GM23338 (cell line): ENCODE results near the gene MPHOSPH9. TPM values are rescaled to one million over a fixed set of nuclear protein-coding genes. Genes with fewer than 3 reads are reported as not detected.

ENCODE experiments used
- ATAC-seq: fragments of 200-7000 bp; cut with Tn5 transposase; 3 replicates; pipeline ENCODE4 v1.9.1; 2020
- DNase-seq: peaks from one replicate; pipeline ENCODE4 v3.0.0-alpha.2; 2015; ENCODE audit warnings: low spot score
- H2AFZ ChIP-seq: fragments of 200-600 bp; sonication (generic); 2 replicates; pipeline ENCODE4 v1.8.0; 2016; ENCODE audit warnings: antibody characterized with exemption, mild to moderate bottlenecking, moderate library complexity
- H3F3A ChIP-seq: fragments of 200-600 bp; sonication (generic); replicated peaks from 2 replicates; pipeline ENCODE4 v1.8.0; 2017; ENCODE audit warnings: antibody characterized with exemption, mixed run types, low read depth
- H3K27ac ChIP-seq: fragments of 200-600 bp; sonication (generic); 2 replicates; pipeline ENCODE4 v1.6.1; 2016; ENCODE audit warnings: low read depth
- H3K27me3 ChIP-seq: fragments of 200-600 bp; sonication (generic); 2 replicates; pipeline ENCODE4 v1.8.0; 2016; ENCODE audit warnings: mild to moderate bottlenecking, mixed run types, moderate library complexity; ENCODE audit not compliant: insufficient read depth
- H3K36me3 ChIP-seq: fragments of 200-600 bp; sonication (generic); 2 replicates; pipeline ENCODE4 v1.8.0; 2016; ENCODE audit warnings: mild to moderate bottlenecking; ENCODE audit not compliant: insufficient read depth
- H3K4me1 ChIP-seq: fragments of 200-600 bp; sonication (generic); 2 replicates; pipeline ENCODE4 v1.8.0; 2016; ENCODE audit warnings: mild to moderate bottlenecking, moderate library complexity; ENCODE audit not compliant: insufficient read depth
- H3K4me2 ChIP-seq: fragments of 200-600 bp; sonication (generic); 2 replicates; pipeline ENCODE4 v1.7.1; 2017; ENCODE audit warnings: mixed run types
- H3K4me3 ChIP-seq: fragments of 200-600 bp; sonication (generic); 2 replicates; pipeline ENCODE4 v1.6.1; 2016; ENCODE audit warnings: mixed run types
- H3K79me2 ChIP-seq: fragments of 200-600 bp; sonication (generic); replicated peaks from 2 replicates; pipeline ENCODE4 v1.8.0; 2017; ENCODE audit warnings: mild to moderate bottlenecking; ENCODE audit not compliant: insufficient read depth
- H3K9me2 ChIP-seq: fragments of 200-600 bp; sonication (generic); 2 replicates; pipeline ENCODE4 v1.8.0; 2017; ENCODE audit not compliant: insufficient read depth
- H4K20me1 ChIP-seq: fragments of 200-600 bp; sonication (generic); replicated peaks from 2 replicates; pipeline ENCODE4 v1.8.0; 2017; ENCODE audit warnings: mild to moderate bottlenecking; ENCODE audit not compliant: insufficient read depth
- H3K27ac Mint-ChIP-seq: 2 replicates; pipeline ENCODE4 v1.8.0; 2020; ENCODE audit warnings: inconsistent platforms, mild to moderate bottlenecking, moderate library complexity, mixed read lengths
- H3K27me3 Mint-ChIP-seq: 3 replicates; pipeline ENCODE4 v1.8.0; 2022; ENCODE audit warnings: low read depth, mild to moderate bottlenecking, moderate library complexity, mixed read lengths, inconsistent platforms; ENCODE audit not compliant: insufficient read depth, poor library complexity
- H3K36me3 Mint-ChIP-seq: 3 replicates; pipeline ENCODE4 v1.8.0; 2021; ENCODE audit warnings: low read depth, mild to moderate bottlenecking, inconsistent platforms, moderate library complexity, mixed read lengths
- H3K4me1 Mint-ChIP-seq: 3 replicates; pipeline ENCODE4 v1.8.0; 2020; ENCODE audit warnings: mild to moderate bottlenecking, inconsistent platforms, mixed read lengths
- H3K4me3 Mint-ChIP-seq: 3 replicates; pipeline ENCODE4 v1.8.0; 2021; ENCODE audit warnings: moderate library complexity, mild to moderate bottlenecking, inconsistent platforms, mixed read lengths
- H3K9me3 Mint-ChIP-seq: 3 replicates; pipeline ENCODE4 v1.8.0; 2020; ENCODE audit warnings: moderate library complexity, mild to moderate bottlenecking, inconsistent platforms, mixed read lengths
- EZH2 ChIP-seq: fragments of 200-600 bp; sonication (generic); IDR thresholded peaks from one replicate; pipeline ENCODE4 v1.8.0; 2017; ENCODE audit warnings: antibody characterized with exemption, mild to moderate bottlenecking, low read depth; ENCODE audit not compliant: unreplicated experiment
- EZH2phosphoT487 ChIP-seq: fragments of 200-600 bp; sonication (generic); IDR thresholded peaks from one replicate; pipeline ENCODE4 v1.8.1; 2018; ENCODE audit warnings: antibody characterized with exemption; ENCODE audit not compliant: unreplicated experiment
- NANOG ChIP-seq: IDR thresholded peaks from 2 replicates; pipeline ENCODE4 v1.6.1; 2016; ENCODE audit warnings: antibody characterized with exemption, borderline replicate concordance
- POLR2AphosphoS5 ChIP-seq: IDR thresholded peaks from 2 replicates; pipeline ENCODE4 v1.6.1; 2016; ENCODE audit warnings: antibody characterized with exemption, low read depth
- STAT1 ChIP-seq: IDR thresholded peaks from one replicate; pipeline ENCODE4 v1.6.1; 2016; ENCODE audit warnings: antibody characterized with exemption; ENCODE audit not compliant: unreplicated experiment
- ZNF114 ChIP-seq: fragments of 250-450 bp; sonication (Bioruptor Pico); IDR thresholded peaks from 2 replicates; pipeline ENCODE4 v1.5.0; 2020; ENCODE audit warnings: mild to moderate bottlenecking, moderate library complexity
- polyA plus RNA-seq: library from polyadenylated mRNA; unstranded; fragments of >200 nt; fragmentation: Nextera tagmentation; extraction: Ambion mirVana; gene quantifications from 2 replicates; pipeline ENCODE4 v1.2.1, GENCODE V29; 2016
- total RNA-seq: library from RNA; depleted of rRNA; stranded (reverse); fragments of >200 nt; shearing (Covaris generic); gene quantifications from 2 replicates; pipeline ENCODE4 v1.2.3, GENCODE V29; 2014
- TF ChIP-seq, protein P1 (sequence below): fragments of 250-450 bp; sonication (Bioruptor Pico); IDR thresholded peaks from 2 replicates; pipeline ENCODE4 v1.5.0; 2020; ENCODE audit warnings: mild to moderate bottlenecking, moderate library complexity
- TF ChIP-seq, protein P2 (sequence below): IDR thresholded peaks from 2 replicates; pipeline ENCODE4 v1.6.1; 2016; ENCODE audit warnings: antibody characterized with exemption
- TF ChIP-seq, protein P3 (sequence below): IDR thresholded peaks from one replicate; pipeline ENCODE4 v1.6.1; 2018; ENCODE audit warnings: antibody characterized with exemption; ENCODE audit not compliant: unreplicated experiment

MPHOSPH9 gene
- total and polyA plus RNA-seq, 2 experiments from 2014 or later = 30.5 to 77.9 TPM

DNA sequence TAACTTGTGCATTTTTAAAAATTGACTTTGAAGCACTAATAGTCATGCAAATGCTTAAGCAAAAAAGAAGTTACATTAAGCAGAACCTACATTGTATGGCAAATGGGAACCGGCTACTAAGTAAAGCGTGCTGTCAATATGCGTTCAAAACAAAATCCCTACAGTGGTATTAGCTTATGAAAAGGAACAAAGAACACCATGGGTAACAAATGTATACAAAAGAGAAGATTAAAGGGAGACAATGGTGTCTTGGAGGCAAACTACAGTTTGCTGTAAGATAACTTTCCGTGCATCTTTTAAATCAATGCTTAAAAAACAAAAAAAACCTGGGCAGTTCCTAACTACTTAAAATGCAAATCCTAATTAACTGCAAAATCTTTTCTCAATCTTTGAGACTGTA lies 28.3 kb upstream of the MPHOSPH9 start:
- TF ChIP-seq EZH2 = no peak
- TF ChIP-seq NANOG = no peak
- no peak for TF ChIP-seq ZNF114 (CRISPR knock-in tag)
- TF ChIP-seq, protein P1, sequence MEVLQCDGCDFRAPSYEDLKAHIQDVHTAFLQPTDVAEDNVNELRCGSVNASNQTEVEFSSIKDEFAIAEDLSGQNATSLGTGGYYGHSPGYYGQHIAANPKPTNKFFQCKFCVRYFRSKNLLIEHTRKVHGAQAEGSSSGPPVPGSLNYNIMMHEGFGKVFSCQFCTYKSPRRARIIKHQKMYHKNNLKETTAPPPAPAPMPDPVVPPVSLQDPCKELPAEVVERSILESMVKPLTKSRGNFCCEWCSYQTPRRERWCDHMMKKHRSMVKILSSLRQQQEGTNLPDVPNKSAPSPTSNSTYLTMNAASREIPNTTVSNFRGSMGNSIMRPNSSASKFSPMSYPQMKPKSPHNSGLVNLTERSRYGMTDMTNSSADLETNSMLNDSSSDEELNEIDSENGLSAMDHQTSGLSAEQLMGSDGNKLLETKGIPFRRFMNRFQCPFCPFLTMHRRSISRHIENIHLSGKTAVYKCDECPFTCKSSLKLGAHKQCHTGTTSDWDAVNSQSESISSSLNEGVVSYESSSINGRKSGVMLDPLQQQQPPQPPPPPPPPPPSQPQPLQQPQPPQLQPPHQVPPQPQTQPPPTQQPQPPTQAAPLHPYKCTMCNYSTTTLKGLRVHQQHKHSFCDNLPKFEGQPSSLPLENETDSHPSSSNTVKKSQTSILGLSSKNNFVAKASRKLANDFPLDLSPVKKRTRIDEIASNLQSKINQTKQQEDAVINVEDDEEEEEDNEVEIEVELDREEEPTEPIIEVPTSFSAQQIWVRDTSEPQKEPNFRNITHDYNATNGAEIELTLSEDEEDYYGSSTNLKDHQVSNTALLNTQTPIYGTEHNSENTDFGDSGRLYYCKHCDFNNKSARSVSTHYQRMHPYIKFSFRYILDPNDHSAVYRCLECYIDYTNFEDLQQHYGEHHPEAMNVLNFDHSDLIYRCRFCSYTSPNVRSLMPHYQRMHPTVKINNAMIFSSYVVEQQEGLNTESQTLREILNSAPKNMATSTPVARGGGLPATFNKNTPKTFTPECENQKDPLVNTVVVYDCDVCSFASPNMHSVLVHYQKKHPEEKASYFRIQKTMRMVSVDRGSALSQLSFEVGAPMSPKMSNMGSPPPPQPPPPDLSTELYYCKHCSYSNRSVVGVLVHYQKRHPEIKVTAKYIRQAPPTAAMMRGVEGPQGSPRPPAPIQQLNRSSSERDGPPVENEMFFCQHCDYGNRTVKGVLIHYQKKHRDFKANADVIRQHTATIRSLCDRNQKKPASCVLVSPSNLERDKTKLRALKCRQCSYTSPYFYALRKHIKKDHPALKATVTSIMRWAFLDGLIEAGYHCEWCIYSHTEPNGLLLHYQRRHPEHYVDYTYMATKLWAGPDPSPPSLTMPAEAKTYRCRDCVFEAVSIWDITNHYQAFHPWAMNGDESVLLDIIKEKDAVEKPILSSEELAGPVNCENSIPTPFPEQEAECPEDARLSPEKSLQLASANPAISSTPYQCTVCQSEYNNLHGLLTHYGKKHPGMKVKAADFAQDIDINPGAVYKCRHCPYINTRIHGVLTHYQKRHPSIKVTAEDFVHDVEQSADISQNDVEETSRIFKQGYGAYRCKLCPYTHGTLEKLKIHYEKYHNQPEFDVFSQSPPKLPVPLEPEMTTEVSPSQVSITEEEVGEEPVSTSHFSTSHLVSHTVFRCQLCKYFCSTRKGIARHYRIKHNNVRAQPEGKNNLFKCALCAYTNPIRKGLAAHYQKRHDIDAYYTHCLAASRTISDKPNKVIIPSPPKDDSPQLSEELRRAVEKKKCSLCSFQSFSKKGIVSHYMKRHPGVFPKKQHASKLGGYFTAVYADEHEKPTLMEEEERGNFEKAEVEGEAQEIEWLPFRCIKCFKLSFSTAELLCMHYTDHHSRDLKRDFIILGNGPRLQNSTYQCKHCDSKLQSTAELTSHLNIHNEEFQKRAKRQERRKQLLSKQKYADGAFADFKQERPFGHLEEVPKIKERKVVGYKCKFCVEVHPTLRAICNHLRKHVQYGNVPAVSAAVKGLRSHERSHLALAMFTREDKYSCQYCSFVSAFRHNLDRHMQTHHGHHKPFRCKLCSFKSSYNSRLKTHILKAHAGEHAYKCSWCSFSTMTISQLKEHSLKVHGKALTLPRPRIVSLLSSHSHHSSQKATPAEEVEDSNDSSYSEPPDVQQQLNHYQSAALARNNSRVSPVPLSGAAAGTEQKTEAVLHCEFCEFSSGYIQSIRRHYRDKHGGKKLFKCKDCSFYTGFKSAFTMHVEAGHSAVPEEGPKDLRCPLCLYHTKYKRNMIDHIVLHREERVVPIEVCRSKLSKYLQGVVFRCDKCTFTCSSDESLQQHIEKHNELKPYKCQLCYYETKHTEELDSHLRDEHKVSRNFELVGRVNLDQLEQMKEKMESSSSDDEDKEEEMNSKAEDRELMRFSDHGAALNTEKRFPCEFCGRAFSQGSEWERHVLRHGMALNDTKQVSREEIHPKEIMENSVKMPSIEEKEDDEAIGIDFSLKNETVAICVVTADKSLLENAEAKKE = no peak
- no peak for TF ChIP-seq STAT1
- H3K36me3 ChIP-seq = peaks cover 38% of the 10 kb centered on the region
- H4K20me1 ChIP-seq = peaks cover 17% of the 10 kb centered on the region; the same call in 1 of the 2 replicates
- ATAC-seq (peak; percentile 11; the same call in 2 of the 3 replicates), DNase-seq (no peak)
- peaks cover 25% of the 10 kb centered on the region for H3K79me2 ChIP-seq
- H3K4me2 ChIP-seq = no peak overlapping the region
- no peaks in the 10 kb centered on the region; the same call in 1 of the 2 replicates for H3K4me1 ChIP-seq
- peaks cover 21% of the 10 kb centered on the region; the same call in 1 of the 2 replicates for H3F3A ChIP-seq
- H3K27me3 ChIP-seq = no peaks in the 10 kb centered on the region
- H3K27ac ChIP-seq = no peak overlapping the region
- no peaks in the 10 kb centered on the region for H3K9me2 ChIP-seq
- Mint-ChIP-seq H3K27ac (no peak overlapping the region), H3K9me3 (peaks cover 4% of the 10 kb centered on the region; the same call in 2 of the 3 replicates), H3K4me1 (peaks cover 26% of the 10 kb centered on the region), H3K4me3 (no peak overlapping the region), H3K27me3 (peaks cover 10% of the 10 kb centered on the region), H3K36me3 (peaks cover 93% of the 10 kb centered on the region)
- H2AFZ ChIP-seq = no peak overlapping the region
- no peak overlapping the region for H3K4me3 ChIP-seq

DNA sequence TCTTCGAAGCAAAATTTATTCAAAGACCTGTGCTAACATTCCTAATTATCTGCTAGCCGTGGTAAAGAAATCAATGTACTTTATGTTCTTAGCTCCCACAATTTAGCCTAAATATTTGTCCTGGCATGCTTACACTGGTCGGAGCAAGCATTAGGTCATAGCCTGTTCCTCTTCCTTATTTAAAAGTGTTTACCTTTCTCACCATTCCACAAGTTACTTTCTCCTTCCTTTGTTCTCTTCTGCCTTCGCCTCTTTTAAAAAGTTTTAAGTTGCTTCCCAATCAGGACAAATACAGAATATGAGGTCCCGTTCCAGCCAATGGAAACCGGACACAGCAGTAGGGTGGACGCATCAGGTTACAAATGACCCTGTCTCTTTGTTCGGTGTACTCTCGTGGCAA lies 27.1 kb upstream of the MPHOSPH9 start:
- Histone ChIP-seq H3K27ac (peak overlapping the region; percentile 83), H3K9me2 (no peaks in the 10 kb centered on the region), H3K4me1 (no peaks in the 10 kb centered on the region; the same call in 1 of the 2 replicates), H3K4me2 (no peak overlapping the region), H3F3A (peaks cover 22% of the 10 kb centered on the region; the same call in 1 of the 2 replicates), H3K36me3 (peaks cover 38% of the 10 kb centered on the region), H2AFZ (no peak overlapping the region), H4K20me1 (peaks cover 24% of the 10 kb centered on the region), H3K27me3 (no peaks in the 10 kb centered on the region), H3K4me3 (no peak overlapping the region), H3K79me2 (peaks cover 25% of the 10 kb centered on the region)
- H3K4me1 Mint-ChIP-seq = peaks cover 23% of the 10 kb centered on the region
- ATAC-seq = no peak
- peaks cover 93% of the 10 kb centered on the region for H3K36me3 Mint-ChIP-seq
- DNase-seq = no peak
- peaks cover 4% of the 10 kb centered on the region; the same call in 2 of the 3 replicates for H3K9me3 Mint-ChIP-seq
- H3K4me3 Mint-ChIP-seq = no peak overlapping the region
- 0 out of 2 replicates have a peak overlapping the region, but pooled peaks have one; percentile 31 for H3K27ac Mint-ChIP-seq
- H3K27me3 Mint-ChIP-seq = peaks cover 7% of the 10 kb centered on the region
- TF ChIP-seq EZH2phosphoT487 = no peak
- TF ChIP-seq, protein P2, sequence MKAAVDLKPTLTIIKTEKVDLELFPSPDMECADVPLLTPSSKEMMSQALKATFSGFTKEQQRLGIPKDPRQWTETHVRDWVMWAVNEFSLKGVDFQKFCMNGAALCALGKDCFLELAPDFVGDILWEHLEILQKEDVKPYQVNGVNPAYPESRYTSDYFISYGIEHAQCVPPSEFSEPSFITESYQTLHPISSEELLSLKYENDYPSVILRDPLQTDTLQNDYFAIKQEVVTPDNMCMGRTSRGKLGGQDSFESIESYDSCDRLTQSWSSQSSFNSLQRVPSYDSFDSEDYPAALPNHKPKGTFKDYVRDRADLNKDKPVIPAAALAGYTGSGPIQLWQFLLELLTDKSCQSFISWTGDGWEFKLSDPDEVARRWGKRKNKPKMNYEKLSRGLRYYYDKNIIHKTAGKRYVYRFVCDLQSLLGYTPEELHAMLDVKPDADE = no peak
- TF ChIP-seq POLR2AphosphoS5 = no peak
- TF ChIP-seq, protein P3, sequence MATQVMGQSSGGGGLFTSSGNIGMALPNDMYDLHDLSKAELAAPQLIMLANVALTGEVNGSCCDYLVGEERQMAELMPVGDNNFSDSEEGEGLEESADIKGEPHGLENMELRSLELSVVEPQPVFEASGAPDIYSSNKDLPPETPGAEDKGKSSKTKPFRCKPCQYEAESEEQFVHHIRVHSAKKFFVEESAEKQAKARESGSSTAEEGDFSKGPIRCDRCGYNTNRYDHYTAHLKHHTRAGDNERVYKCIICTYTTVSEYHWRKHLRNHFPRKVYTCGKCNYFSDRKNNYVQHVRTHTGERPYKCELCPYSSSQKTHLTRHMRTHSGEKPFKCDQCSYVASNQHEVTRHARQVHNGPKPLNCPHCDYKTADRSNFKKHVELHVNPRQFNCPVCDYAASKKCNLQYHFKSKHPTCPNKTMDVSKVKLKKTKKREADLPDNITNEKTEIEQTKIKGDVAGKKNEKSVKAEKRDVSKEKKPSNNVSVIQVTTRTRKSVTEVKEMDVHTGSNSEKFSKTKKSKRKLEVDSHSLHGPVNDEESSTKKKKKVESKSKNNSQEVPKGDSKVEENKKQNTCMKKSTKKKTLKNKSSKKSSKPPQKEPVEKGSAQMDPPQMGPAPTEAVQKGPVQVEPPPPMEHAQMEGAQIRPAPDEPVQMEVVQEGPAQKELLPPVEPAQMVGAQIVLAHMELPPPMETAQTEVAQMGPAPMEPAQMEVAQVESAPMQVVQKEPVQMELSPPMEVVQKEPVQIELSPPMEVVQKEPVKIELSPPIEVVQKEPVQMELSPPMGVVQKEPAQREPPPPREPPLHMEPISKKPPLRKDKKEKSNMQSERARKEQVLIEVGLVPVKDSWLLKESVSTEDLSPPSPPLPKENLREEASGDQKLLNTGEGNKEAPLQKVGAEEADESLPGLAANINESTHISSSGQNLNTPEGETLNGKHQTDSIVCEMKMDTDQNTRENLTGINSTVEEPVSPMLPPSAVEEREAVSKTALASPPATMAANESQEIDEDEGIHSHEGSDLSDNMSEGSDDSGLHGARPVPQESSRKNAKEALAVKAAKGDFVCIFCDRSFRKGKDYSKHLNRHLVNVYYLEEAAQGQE = no peak
